ENCODE results near the gene JADE3. TPM values are rescaled to one million over a fixed set of nuclear protein-coding genes. Genes with fewer than 3 reads are reported as not detected.

JADE3 gene
- total and polyA plus RNA-seq, 9 donors, result 2.7 to 5.5 (median 4.5) TPM

DNA sequence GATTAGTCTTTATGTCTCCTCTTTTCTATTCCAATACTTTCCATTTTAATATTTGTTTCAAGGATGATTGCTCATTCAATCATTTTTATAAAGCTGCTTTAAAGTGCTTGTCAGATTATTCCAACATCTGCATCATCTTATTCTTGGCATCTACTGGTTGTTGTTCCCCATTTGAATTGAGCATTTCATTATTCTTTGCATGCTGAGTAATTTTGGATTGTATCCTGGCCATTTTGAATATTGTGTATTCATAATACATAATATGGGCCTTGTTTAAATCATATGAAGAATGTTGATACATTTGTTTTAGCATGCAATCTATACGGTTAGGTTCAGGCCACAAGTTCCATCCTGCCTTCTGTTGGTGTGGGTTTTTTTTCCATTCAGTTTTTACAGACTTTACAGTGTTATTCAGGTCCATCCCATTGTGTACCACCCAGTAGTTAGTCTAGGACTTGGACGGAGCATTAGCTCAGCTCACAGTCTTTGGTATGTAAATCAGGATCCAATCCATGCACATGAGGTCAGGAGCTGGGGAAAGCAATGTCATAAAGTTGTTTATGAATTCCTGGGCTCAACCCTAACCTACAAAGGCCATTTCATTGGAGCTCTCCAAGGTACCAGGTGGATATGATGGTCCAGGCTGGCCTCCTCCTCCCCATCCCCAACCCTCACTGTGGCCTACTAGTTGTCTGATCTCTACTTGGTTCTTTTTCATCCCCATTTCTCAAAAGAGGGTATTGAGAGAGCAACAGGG lies 186.3 kb downstream of the JADE3 start:
- no CpG with 5 or more reads among the region's 2 CpGs for WGBS (ENCODE audit: insufficient coverage)
- no peaks in the 10 kb centered on the region for H3K4me1 ChIP-seq (ENCODE audit: control insufficient read depth, insufficient read depth, low read length)
- no peak overlapping the region for H3K4me3 ChIP-seq (ENCODE audit: low read length)
- no peak for DNase-seq
- peaks cover 34% of the 10 kb centered on the region for H3K27me3 ChIP-seq (ENCODE audit: control insufficient read depth, insufficient read depth, low read length)
- no peaks in the 10 kb centered on the region for H3K9me3 ChIP-seq (replicated peaks; ENCODE audit: control insufficient read depth, low read depth, low read length)
- no peaks in the 10 kb centered on the region for H3K36me3 ChIP-seq (ENCODE audit: control insufficient read depth, insufficient read depth, low read length)
- H3K27ac ChIP-seq (ENCODE audit: low read length), result no peak overlapping the region

DNA sequence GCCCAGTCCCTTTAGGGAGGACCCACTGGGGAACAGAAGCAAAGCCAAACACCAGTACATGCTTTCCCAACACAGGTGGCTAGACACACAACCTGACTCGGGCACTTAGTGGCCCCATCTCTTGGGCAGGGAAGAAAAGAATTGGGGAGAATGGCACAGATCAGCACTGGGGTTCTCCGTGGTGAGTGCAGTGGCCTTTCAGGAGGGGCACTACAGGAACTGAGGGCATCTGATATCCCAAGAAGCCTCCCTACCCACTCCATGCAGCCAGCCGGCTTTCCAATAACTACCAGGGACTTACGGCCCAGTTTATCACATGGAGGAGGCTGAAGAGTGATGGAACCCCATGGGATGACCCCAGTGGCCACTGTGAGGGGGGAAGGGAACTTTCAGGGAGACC lies 189.0 kb downstream of the JADE3 start:
- Histone ChIP-seq H3K36me3 (ENCODE audit: control insufficient read depth, insufficient read depth, low read length) (no peaks in the 10 kb centered on the region), H3K27me3 (ENCODE audit: control insufficient read depth, insufficient read depth, low read length) (peaks cover 37% of the 10 kb centered on the region), H3K27ac (ENCODE audit: low read length) (no peak overlapping the region), H3K9me3 (replicated peaks; ENCODE audit: control insufficient read depth, low read depth, low read length) (no peaks in the 10 kb centered on the region), H3K4me3 (ENCODE audit: low read length) (no peak overlapping the region), H3K4me1 (ENCODE audit: control insufficient read depth, insufficient read depth, low read length) (no peaks in the 10 kb centered on the region)
- no peak for DNase-seq
- WGBS (ENCODE audit: insufficient coverage), result no CpG with 5 or more reads among the region's 4 CpGs

Other genes starting within 250 kb of the JADE3 start
- 12.3 TPM for gene SLC9A7, start 153.3 kb upstream of the JADE3 start, total RNA-seq
- 10 to 100 TPM in 2 of 8 donors, 1 to 10 TPM in 6; 5.4 to 11.8 (median 6.6) TPM for gene SLC9A7, start 153.3 kb upstream of the JADE3 start, polyA plus RNA-seq (ENCODE audit: insufficient read depth in 1 of 8, insufficient read length in 8 of 8, low replicate concordance in 1 of 8)
- gene RP2, start 75.4 kb upstream of the JADE3 start, total RNA-seq, result 5.8 TPM
- 10 to 100 TPM in 2 of 8 donors, 1 to 10 TPM in 6; 7.0 to 13.2 (median 8.6) TPM for gene RP2, start 75.4 kb upstream of the JADE3 start, polyA plus RNA-seq (ENCODE audit: insufficient read depth in 1 of 8, insufficient read length in 8 of 8, low replicate concordance in 1 of 8)
- 3.1 TPM for gene RGN, start 166.0 kb downstream of the JADE3 start, total RNA-seq
- 1 to 10 TPM; 1.3 to 6.2 (median 2.3) TPM for gene RGN, start 166.0 kb downstream of the JADE3 start, polyA plus RNA-seq (ENCODE audit: insufficient read depth in 1 of 8, insufficient read length in 8 of 8, low replicate concordance in 1 of 8)
- gene NDUFB11, start 232.3 kb downstream of the JADE3 start, total RNA-seq, result 107 TPM
- gene NDUFB11, start 232.3 kb downstream of the JADE3 start, polyA plus RNA-seq (ENCODE audit: insufficient read depth in 1 of 8, insufficient read length in 8 of 8, low replicate concordance in 1 of 8), result 100 to 1,000 TPM in 3 of 8 donors, 10 to 100 TPM in 5; 96.9 to 117 (median 99.3) TPM
- 29.2 TPM for gene RBM10, start 232.8 kb downstream of the JADE3 start, total RNA-seq
- gene RBM10, start 232.8 kb downstream of the JADE3 start, polyA plus RNA-seq (ENCODE audit: insufficient read depth in 1 of 8, insufficient read length in 8 of 8, low replicate concordance in 1 of 8), result 10 to 100 TPM; 33.3 to 48.1 (median 41.3) TPM

Data from muscle of leg (tissue), 11 donors.